Right lobe of liver (tissue), 4 donors: ENCODE measurements around the gene TMEM232.

Experiments used
- CTCF ChIP-seq, 4 donors: fragments of 200-600 bp in 3 of 4; fragments of 450-650 bp in 1 of 4; IDR thresholded peaks; one replicate each; pipeline versions ENCODE4 v1.5.1 to v1.8.0; 2016 to 2022; ENCODE audit warnings: antibody characterized with exemption in 4 of 4, mild to moderate bottlenecking in 2 of 4
- POLR2A ChIP-seq: fragments of 450-650 bp; IDR thresholded peaks from one replicate; pipeline ENCODE4 v1.6.1; 2017; ENCODE audit warnings: antibody characterized with exemption, mild to moderate bottlenecking
- donor health status: DM: no; HTN: no; CAD: no.
- donor health status: DM: no; HTN: no; CAD: no.
- donor health status: DM: no; HTN: yes; CAD: no.

DNA sequence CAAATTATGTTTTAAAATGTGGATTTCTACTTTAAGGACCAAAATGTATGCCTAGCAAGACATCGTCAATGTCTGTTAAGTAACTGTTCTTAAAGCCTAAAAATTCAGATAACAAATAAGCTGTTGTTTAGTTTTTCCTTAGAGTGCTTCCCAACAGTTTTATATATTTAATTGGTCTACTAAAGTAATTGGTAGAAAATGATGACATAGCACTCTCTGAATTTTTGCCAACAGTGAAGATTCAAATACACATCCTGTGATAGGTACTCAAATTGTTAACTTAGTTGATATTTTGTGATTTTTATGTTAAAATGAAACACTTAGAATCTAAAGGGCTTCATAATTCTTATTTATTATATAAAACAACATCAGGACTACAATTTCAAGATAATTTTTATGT lies 107.5 kb downstream of the TMEM232 start:
- TF ChIP-seq CTCF (IDR thresholded peaks at IDR 0.05) (no peak), POLR2A (no peak)
